Endothelial cell of umbilical vein (primary cell): ENCODE results near the gene ZNF84. TPM values are rescaled to one million over a fixed set of nuclear protein-coding genes. Genes with fewer than 3 reads are reported as not detected.

ENCODE experiments used
- BruUV-seq: library from RNA; stranded (reverse); fragments of 400-500 nt; replicated peaks from 2 replicates; lab custom pipeline; 2021; lab: Mats Ljungman, UMichigan
- CTCF ChIA-PET: fragments of 300-600, 350-600 bp; sonication (Branson Sonifier 250); formaldehyde crosslinking; loops from one replicate; lab custom pipeline; 2021; ENCODE audit warnings: antibody characterized with exemption, inconsistent platforms; lab: Charles Lee
- POLR2A ChIA-PET: fragments of 300-600, 350-600 bp; sonication (Branson Sonifier 250); formaldehyde crosslinking; loops from one replicate; lab custom pipeline; 2021; ENCODE audit warnings: antibody characterized with exemption, inconsistent platforms; lab: Charles Lee
- DNase-seq: peaks from one replicate; pipeline ENCODE4 v3.0.0-alpha.2; 2011; ENCODE audit warnings: low read depth, low spot score
- FAIRE-seq: peaks from 2 replicates; lab custom pipeline; 2011; peaks lifted over from hg19 to GRCh38; lab: Jason Lieb, UNC
- H2AFZ ChIP-seq: 2 replicates; pipeline ENCODE4 v1.6.0; 2012; ENCODE audit warnings: low read depth, low read length, control low read depth, inconsistent platforms
- H3K27ac ChIP-seq: 2 replicates; pipeline ENCODE4 v1.5.1; 2011; ENCODE audit warnings: low read depth, mild to moderate bottlenecking, control low read depth, low read length, moderate library complexity; ENCODE audit not compliant: insufficient read depth
- H3K27me3 ChIP-seq, 2 experiments: 2 replicates each; pipeline versions ENCODE4 v1.6.0 to v1.6.1; 2011; ENCODE audit warnings: low read length in 2 of 2, mixed read lengths in 1 of 2; ENCODE audit not compliant: control insufficient read depth in 2 of 2, insufficient read depth in 2 of 2
- H3K36me3 ChIP-seq, 2 experiments: 2 replicates in 1 of 2; 3 replicates in 1 of 2; pipeline ENCODE4 v1.5.1; 2011; ENCODE audit warnings: low read length in 2 of 2, mild to moderate bottlenecking in 1 of 2, moderate library complexity in 1 of 2; ENCODE audit not compliant: control insufficient read depth in 2 of 2, insufficient read depth in 2 of 2; ENCODE audit errors: extremely low read depth in 1 of 2
- H3K4me1 ChIP-seq: 3 replicates; pipeline ENCODE4 v1.5.1; 2011; ENCODE audit warnings: mild to moderate bottlenecking, low read length; ENCODE audit not compliant: control insufficient read depth, insufficient read depth; ENCODE audit errors: extremely low read depth
- H3K4me2 ChIP-seq: 2 replicates; pipeline ENCODE4 v1.6.1; 2011; ENCODE audit warnings: low read length, control low read depth, mixed read lengths; ENCODE audit not compliant: insufficient read depth
- H3K4me3 ChIP-seq, 3 experiments: fragments of 200-600 bp in 1 of 3; sonication (generic), shearing (Covaris generic) in 1 of 3; replicated peaks in 1 of 3; 2 replicates each; pipeline ENCODE4 v1.5.1; 2011 to 2016; ENCODE audit warnings: control low read depth in 3 of 3, low read length in 3 of 3, mild to moderate bottlenecking in 2 of 3, inconsistent platforms in 1 of 3, low read depth in 1 of 3, moderate library complexity in 1 of 3; ENCODE audit not compliant: insufficient read depth in 1 of 3
- H3K79me2 ChIP-seq: 2 replicates; pipeline ENCODE4 v1.6.0; 2012; ENCODE audit warnings: low read length, inconsistent platforms; ENCODE audit not compliant: control insufficient read depth, insufficient read depth
- H3K9ac ChIP-seq: replicated peaks from 2 replicates; pipeline ENCODE3; 2011; ENCODE audit warnings: low read length, control low read depth; ENCODE audit not compliant: insufficient read depth; ENCODE audit errors: extremely low read depth
- H3K9me1 ChIP-seq: replicated peaks from 3 replicates; pipeline ENCODE4 v1.6.0; 2011; ENCODE audit warnings: mild to moderate bottlenecking, low read length; ENCODE audit not compliant: control insufficient read depth, insufficient read depth; ENCODE audit errors: extremely low read depth
- H3K9me3 ChIP-seq: replicated peaks from 2 replicates; pipeline ENCODE4 v1.5.1; 2012; ENCODE audit warnings: low read length, inconsistent platforms; ENCODE audit not compliant: control insufficient read depth, insufficient read depth
- H4K20me1 ChIP-seq: replicated peaks from 2 replicates; pipeline ENCODE3; 2011; ENCODE audit warnings: mild to moderate bottlenecking, low read length; ENCODE audit not compliant: control insufficient read depth, insufficient read depth; ENCODE audit errors: extremely low read depth
- EZH2 ChIP-seq: IDR thresholded peaks from 2 replicates; pipeline ENCODE4 v1.6.1; 2012; ENCODE audit warnings: borderline replicate concordance, low read depth, mild to moderate bottlenecking, moderate library complexity, low read length, inconsistent platforms; ENCODE audit not compliant: severe bottlenecking
- FOS ChIP-seq: IDR thresholded peaks from 2 replicates; pipeline ENCODE4 v1.6.1; 2011; ENCODE audit warnings: mild to moderate bottlenecking, low read length, moderate library complexity, borderline replicate concordance; ENCODE audit not compliant: insufficient read depth
- GATA2 ChIP-seq: IDR thresholded peaks from 2 replicates; pipeline ENCODE4 v1.7.0; 2011; ENCODE audit warnings: low read depth, mild to moderate bottlenecking, moderate library complexity, mixed read lengths, low read length; ENCODE audit not compliant: insufficient read length, insufficient read depth
- JUN ChIP-seq: IDR thresholded peaks from 2 replicates; pipeline ENCODE4 v1.6.1; 2011; ENCODE audit warnings: borderline replicate concordance, low read depth; ENCODE audit not compliant: insufficient read length, insufficient read depth
- MYC ChIP-seq: IDR thresholded peaks from one replicate; pipeline ENCODE4 v1.6.1; 2011; ENCODE audit warnings: mild to moderate bottlenecking, low read depth, low read length
- POLR2A ChIP-seq: IDR thresholded peaks from 2 replicates; pipeline ENCODE4 v1.6.1; 2012; ENCODE audit warnings: low read depth, mild to moderate bottlenecking, control low read depth, low read length
- POLR2AphosphoS5 ChIP-seq: IDR thresholded peaks from 2 replicates; pipeline ENCODE4 v1.6.1; 2012; ENCODE audit warnings: low read depth, mild to moderate bottlenecking, control low read depth, low read length, moderate library complexity; ENCODE audit not compliant: insufficient read depth
- dilution Hi-C: fragments of 300-500 bp; cut with MboI; formaldehyde crosslinking; loops from one replicate; pipeline ENCODE4 v1.15.0; 2019; ENCODE audit warnings: low sequenced_read_pairs; ENCODE audit not compliant: extremely low pct_ligation_motif_present
- intact Hi-C: fragments of 100-400 bp; cut with micrococcal nuclease; formaldehyde crosslinking; loops from one replicate; pipeline ENCODE4 v1.10.0; 2022
- polyA plus RNA-seq, 4 experiments: library from polyadenylated mRNA; depleted of rRNA in 3 of 4; stranded (reverse) in 3 of 4; unstranded in 1 of 4; fragments of >200 nt; gene quantifications; 2 replicates each; pipeline versions ENCODE4 v1.2.1 to v1.2.3, GENCODE V29; 2011 to 2012; ENCODE audit warnings: missing spikeins in 1 of 4
- total RNA-seq: library from RNA; stranded (reverse); gene quantifications from 2 replicates; pipeline ENCODE4 v1.2.3, GENCODE V29; 2021
- TF ChIP-seq, protein P1 (sequence below), 2 donors: IDR thresholded peaks; 1 replicate in 1 of 2; 2 replicates in 1 of 2; pipeline ENCODE4 v1.5.1; 2011; ENCODE audit warnings: low read length in 2 of 2, mild to moderate bottlenecking in 2 of 2, moderate library complexity in 2 of 2, control low read depth in 1 of 2, inconsistent platforms in 1 of 2, low read depth in 1 of 2; ENCODE audit not compliant: insufficient read depth in 1 of 2; ENCODE audit errors: extremely low read depth in 1 of 2
- TF ChIP-seq, protein P2 (sequence below): IDR thresholded peaks from 2 replicates; pipeline ENCODE4 v1.6.1; 2011; ENCODE audit not compliant: insufficient read depth, insufficient read length

ZNF84 gene
- total and polyA plus RNA-seq, 2 donors (not counting 3 experiments of a cell fraction or from before 2014, with no cell fraction given), result 8.8 to 26.0 TPM

DNA sequence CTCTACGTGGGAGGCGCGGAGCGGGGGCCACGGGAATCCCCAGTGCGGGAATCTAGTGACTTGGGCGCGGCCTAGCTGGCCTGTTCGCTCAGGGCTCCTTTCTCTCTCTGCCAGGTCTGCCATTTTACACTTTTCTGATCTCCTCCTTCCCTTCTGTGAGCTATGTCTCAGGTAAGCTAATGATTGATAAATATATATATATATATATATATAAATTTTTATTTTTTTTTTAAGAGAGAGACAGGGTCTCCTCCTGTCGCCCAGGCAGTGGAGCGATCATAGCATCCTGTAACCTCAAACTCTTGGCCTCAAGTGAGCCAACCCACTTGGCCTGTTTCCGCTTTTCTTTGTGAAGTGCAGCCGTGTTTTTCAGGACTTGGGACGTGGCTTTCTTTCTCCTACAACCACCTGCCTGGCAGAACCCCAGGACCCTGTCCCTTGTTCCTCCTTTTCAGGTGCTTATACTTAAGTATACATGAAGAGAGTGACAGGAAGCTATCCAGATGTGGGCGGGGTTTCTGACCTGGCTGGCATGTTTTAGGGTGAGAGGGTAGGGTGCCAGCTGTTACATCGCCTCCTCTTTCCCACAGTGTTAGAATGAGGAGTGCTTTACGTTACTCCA, 44.0 kb downstream of the ZNF84 start:
- no peak for DNase-seq
- H3K4me3 ChIP-seq, result peak overlapping the region; percentile 47 to 82 (median 57)
- ChIA-PET POLR2A (no interaction called here), CTCF (interaction anchor here (1.1 kb wide), 1 partner anchor 100 kb away, joined by 4 read pairs; the partner anchor contains the start of gene ZNF268)
- H3K36me3 ChIP-seq, result peaks cover 3 to 12% of the 10 kb centered on the region in 2 experiments
- no peaks in the 10 kb centered on the region for H3K9me1 ChIP-seq
- BruUV-seq, result no TSS peak
- intact Hi-C loops (loop anchor here (5.0 kb wide), 1 partner anchor 179 kb away; no protein-coding TSS in a partner anchor), dilution Hi-C loops (no loop called here)
- FAIRE-seq, result no peak
- no peaks in the 10 kb centered on the region for H3K27me3 ChIP-seq
- H3K9me3 ChIP-seq, result no peaks in the 10 kb centered on the region
- peak overlapping the region; percentile 92 for H3K27ac ChIP-seq
- H3K9ac ChIP-seq, result peak overlapping the region; percentile 93
- H3K4me1 ChIP-seq, result peaks cover 6% of the 10 kb centered on the region
- TF ChIP-seq EZH2, result no peak
- TF ChIP-seq, protein P1, sequence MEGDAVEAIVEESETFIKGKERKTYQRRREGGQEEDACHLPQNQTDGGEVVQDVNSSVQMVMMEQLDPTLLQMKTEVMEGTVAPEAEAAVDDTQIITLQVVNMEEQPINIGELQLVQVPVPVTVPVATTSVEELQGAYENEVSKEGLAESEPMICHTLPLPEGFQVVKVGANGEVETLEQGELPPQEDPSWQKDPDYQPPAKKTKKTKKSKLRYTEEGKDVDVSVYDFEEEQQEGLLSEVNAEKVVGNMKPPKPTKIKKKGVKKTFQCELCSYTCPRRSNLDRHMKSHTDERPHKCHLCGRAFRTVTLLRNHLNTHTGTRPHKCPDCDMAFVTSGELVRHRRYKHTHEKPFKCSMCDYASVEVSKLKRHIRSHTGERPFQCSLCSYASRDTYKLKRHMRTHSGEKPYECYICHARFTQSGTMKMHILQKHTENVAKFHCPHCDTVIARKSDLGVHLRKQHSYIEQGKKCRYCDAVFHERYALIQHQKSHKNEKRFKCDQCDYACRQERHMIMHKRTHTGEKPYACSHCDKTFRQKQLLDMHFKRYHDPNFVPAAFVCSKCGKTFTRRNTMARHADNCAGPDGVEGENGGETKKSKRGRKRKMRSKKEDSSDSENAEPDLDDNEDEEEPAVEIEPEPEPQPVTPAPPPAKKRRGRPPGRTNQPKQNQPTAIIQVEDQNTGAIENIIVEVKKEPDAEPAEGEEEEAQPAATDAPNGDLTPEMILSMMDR (IDR thresholded peaks at IDR 0.05; ENCODE audit: extremely low read depth in 1 of 2, insufficient read depth in 1 of 2, low read depth in 1 of 2, low read length in 2 of 2), result no peak
- no peak for TF ChIP-seq POLR2A
- TF ChIP-seq MYC, result no peak
- no peak for TF ChIP-seq POLR2AphosphoS5
- no peak for TF ChIP-seq JUN
- TF ChIP-seq GATA2, result no peak
- TF ChIP-seq FOS, result no peak
- TF ChIP-seq, protein P2, sequence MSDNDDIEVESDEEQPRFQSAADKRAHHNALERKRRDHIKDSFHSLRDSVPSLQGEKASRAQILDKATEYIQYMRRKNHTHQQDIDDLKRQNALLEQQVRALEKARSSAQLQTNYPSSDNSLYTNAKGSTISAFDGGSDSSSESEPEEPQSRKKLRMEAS, result no peak
- peak overlapping the region; percentile 54 for H3K4me2 ChIP-seq
- H2AFZ ChIP-seq, result peak overlapping the region; percentile 82
- H3K79me2 ChIP-seq, result peaks cover 11% of the 10 kb centered on the region
- no peaks in the 10 kb centered on the region for H4K20me1 ChIP-seq
